Uterus (tissue), 4 donors: ENCODE results near the gene SERPINB10. TPM values are rescaled to one million over a fixed set of nuclear protein-coding genes. Genes with fewer than 3 reads are reported as not detected.

ENCODE experiments used
- DNase-seq, 2 donors: peaks; one replicate each; pipeline ENCODE4 v3.0.0-alpha.2; 2019 to 2020
- H3K27ac ChIP-seq, 2 donors: fragments of 200-600 bp; sonication (generic); 1 replicate in 1 of 2; 2 replicates in 1 of 2; pipeline ENCODE4 v1.5.1; 2016 to 2018
- H3K27me3 ChIP-seq, 2 donors: fragments of 200-600 bp; sonication (generic); one replicate each; pipeline ENCODE4 v1.5.1; 2018 to 2019; ENCODE audit warnings: control low read depth in 1 of 2
- H3K36me3 ChIP-seq, 2 donors: fragments of 200-600 bp; sonication (generic); one replicate each; pipeline ENCODE4 v1.5.1; 2019; ENCODE audit warnings: control low read depth in 1 of 2
- H3K4me1 ChIP-seq, 2 donors: fragments of 200-600 bp; sonication (generic); one replicate each; pipeline ENCODE4 v1.5.1; 2018 to 2019; ENCODE audit warnings: control low read depth in 1 of 2
- H3K4me3 ChIP-seq, 2 donors: fragments of 200-600 bp; sonication (generic); 1 replicate in 1 of 2; 2 replicates in 1 of 2; pipeline ENCODE4 v1.5.1; 2018 to 2019; ENCODE audit warnings: mild to moderate bottlenecking in 1 of 2
- H3K9me3 ChIP-seq, 2 donors: fragments of 200-600 bp; sonication (generic); one replicate each; pipeline ENCODE4 v1.5.1; 2019; ENCODE audit warnings: control low read depth in 1 of 2
- POLR2A ChIP-seq, 2 donors: fragments of 450-650 bp; IDR thresholded peaks; one replicate each; pipeline ENCODE4 v1.6.1; 2016; ENCODE audit warnings: antibody characterized with exemption in 2 of 2, mild to moderate bottlenecking in 1 of 2, moderate library complexity in 1 of 2
- intact Hi-C: fragments of 100-400 bp; cut with DNase I; formaldehyde crosslinking; loops from one replicate; pipeline ENCODE4 v1.15.1; 2023; ENCODE audit warnings: low total_unique reads
- total RNA-seq, 4 donors: library from RNA; depleted of rRNA in 3 of 4; stranded (reverse); fragments of >200 nt in 3 of 4; gene quantifications; one replicate each; pipeline versions ENCODE4 v1.1.0 to v1.2.4, GENCODE V29; 2014 to 2023
- TF ChIP-seq, protein P1 (sequence below), 4 experiments: fragments of 200-600 bp in 2 of 4; fragments of 450-650 bp in 2 of 4; sonication (generic) in 2 of 4; IDR thresholded peaks; one replicate each; pipeline ENCODE4 v1.5.1; 2016 to 2019; ENCODE audit warnings: antibody characterized with exemption in 4 of 4, mild to moderate bottlenecking in 2 of 4, moderate library complexity in 1 of 4
- donor health status: DM: yes; HTN: yes; CAD: no.

Gene SERPINB10
- total RNA-seq, 4 donors from 2014 or later = not detected

- no peak overlapping the region for H3K27ac ChIP-seq
- H3K4me3 ChIP-seq = no peak overlapping the region
- no peaks in the 10 kb centered on the region for H3K9me3 ChIP-seq
- no peaks in the 10 kb centered on the region for H3K4me1 ChIP-seq
- H3K27me3 ChIP-seq = no peaks in the 10 kb centered on the region
- no peak for DNase-seq
- H3K36me3 ChIP-seq = no peaks in the 10 kb centered on the region
- TF ChIP-seq, protein P1, sequence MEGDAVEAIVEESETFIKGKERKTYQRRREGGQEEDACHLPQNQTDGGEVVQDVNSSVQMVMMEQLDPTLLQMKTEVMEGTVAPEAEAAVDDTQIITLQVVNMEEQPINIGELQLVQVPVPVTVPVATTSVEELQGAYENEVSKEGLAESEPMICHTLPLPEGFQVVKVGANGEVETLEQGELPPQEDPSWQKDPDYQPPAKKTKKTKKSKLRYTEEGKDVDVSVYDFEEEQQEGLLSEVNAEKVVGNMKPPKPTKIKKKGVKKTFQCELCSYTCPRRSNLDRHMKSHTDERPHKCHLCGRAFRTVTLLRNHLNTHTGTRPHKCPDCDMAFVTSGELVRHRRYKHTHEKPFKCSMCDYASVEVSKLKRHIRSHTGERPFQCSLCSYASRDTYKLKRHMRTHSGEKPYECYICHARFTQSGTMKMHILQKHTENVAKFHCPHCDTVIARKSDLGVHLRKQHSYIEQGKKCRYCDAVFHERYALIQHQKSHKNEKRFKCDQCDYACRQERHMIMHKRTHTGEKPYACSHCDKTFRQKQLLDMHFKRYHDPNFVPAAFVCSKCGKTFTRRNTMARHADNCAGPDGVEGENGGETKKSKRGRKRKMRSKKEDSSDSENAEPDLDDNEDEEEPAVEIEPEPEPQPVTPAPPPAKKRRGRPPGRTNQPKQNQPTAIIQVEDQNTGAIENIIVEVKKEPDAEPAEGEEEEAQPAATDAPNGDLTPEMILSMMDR (IDR thresholded peaks at IDR 0.05) = no peak
- no peak for TF ChIP-seq POLR2A (IDR thresholded peaks at IDR 0.05)
- intact Hi-C loops = no loop called here
These were observed 39.2 kb upstream of the SERPINB10 start for GRCh38 chr18:63868546-63868945.

DNA sequence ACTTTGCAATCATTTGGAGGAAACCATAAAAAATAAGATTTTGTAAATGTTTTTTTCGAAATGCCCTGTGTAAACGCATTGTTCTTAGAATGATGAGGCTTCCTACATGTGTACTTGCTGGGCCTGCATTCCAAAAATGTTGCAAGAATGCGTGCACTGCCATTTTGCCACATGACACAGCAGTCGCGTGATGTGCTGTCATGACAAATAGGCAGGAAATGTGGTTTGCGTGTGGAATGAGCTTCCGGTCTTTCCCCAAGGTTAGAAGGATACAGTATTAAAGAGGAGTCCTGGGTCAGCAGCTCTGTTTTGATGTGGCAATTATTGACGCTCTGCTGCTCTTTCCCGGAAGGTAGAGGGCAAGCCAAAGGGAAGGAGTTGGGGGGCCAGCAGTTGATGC lies 38.4 kb upstream of the SERPINB10 start:
- intact Hi-C loops = no loop called here
- DNase-seq = no peak
- Histone ChIP-seq H3K27me3 (no peaks in the 10 kb centered on the region), H3K4me3 (no peak overlapping the region), H3K9me3 (no peaks in the 10 kb centered on the region), H3K4me1 (no peaks in the 10 kb centered on the region), H3K27ac (no peak overlapping the region), H3K36me3 (no peaks in the 10 kb centered on the region)
- TF ChIP-seq POLR2A (IDR thresholded peaks at IDR 0.05) = no peak
- TF ChIP-seq, protein P1 (IDR thresholded peaks at IDR 0.05) = no peak

GRCh38 chr18:63869851-63870250 lies 37.9 kb upstream of the SERPINB10 start:
- TF ChIP-seq POLR2A (IDR thresholded peaks at IDR 0.05) = no peak
- TF ChIP-seq, protein P1 (IDR thresholded peaks at IDR 0.05) = no peak
- Histone ChIP-seq H3K36me3 (no peaks in the 10 kb centered on the region), H3K27me3 (no peaks in the 10 kb centered on the region), H3K9me3 (no peaks in the 10 kb centered on the region), H3K4me1 (no peaks in the 10 kb centered on the region), H3K4me3 (no peak overlapping the region), H3K27ac (no peak overlapping the region)
- no peak for DNase-seq
- intact Hi-C loops = no loop called here

DNA sequence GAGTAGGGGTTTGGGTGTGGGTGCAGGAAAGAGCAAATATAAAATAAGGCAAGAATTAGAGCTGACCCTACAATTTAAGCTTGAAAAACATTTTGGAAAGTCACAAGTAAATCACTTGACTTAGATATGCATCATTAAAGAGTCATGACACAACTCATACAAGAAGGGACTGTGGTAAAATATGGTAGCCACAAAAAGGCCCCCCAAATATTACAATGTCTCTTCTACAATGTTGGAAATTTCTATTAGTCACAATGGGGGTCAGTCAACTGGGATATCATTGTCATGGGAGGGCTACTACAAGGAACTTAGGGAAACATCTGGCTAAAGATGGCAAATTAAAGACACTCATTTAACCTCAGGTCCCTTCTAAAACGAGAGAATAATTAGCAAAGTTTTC lies 35.9 kb upstream of the SERPINB10 start:
- no peak for DNase-seq
- intact Hi-C loops = no loop called here
- no peaks in the 10 kb centered on the region for H3K36me3 ChIP-seq
- H3K27ac ChIP-seq = no peak overlapping the region
- no peak overlapping the region for H3K4me3 ChIP-seq
- H3K9me3 ChIP-seq = no peaks in the 10 kb centered on the region
- TF ChIP-seq POLR2A (IDR thresholded peaks at IDR 0.05) = no peak
- TF ChIP-seq, protein P1 (IDR thresholded peaks at IDR 0.05) = no peak
- H3K27me3 ChIP-seq = no peaks in the 10 kb centered on the region
- no peaks in the 10 kb centered on the region for H3K4me1 ChIP-seq

GRCh38 chr18:63872586-63872985 lies 35.2 kb upstream of the SERPINB10 start:
- H3K4me1 ChIP-seq = no peaks in the 10 kb centered on the region
- no peaks in the 10 kb centered on the region for H3K36me3 ChIP-seq
- TF ChIP-seq, protein P1 (IDR thresholded peaks at IDR 0.05) = no peak
- TF ChIP-seq POLR2A (IDR thresholded peaks at IDR 0.05) = no peak
- no peaks in the 10 kb centered on the region for H3K27me3 ChIP-seq
- DNase-seq = no peak
- H3K27ac ChIP-seq = no peak overlapping the region
- H3K9me3 ChIP-seq = no peaks in the 10 kb centered on the region
- no peak overlapping the region for H3K4me3 ChIP-seq
- intact Hi-C loops = no loop called here
